GM23338 (cell line): ENCODE measurements around the gene VPS45. TPM values are rescaled to one million over a fixed set of nuclear protein-coding genes. Genes with fewer than 3 reads are reported as not detected.
"Not testable (repeated sequence)": the region's sequence is repeated elsewhere in the genome, so short reads cannot be mapped to it uniquely, and the experiment has no call there.

Experiments
- ATAC-seq: fragments of 200-7000 bp; cut with Tn5 transposase; 3 replicates; pipeline ENCODE4 v1.9.1; 2020
- DNase-seq: peaks from one replicate; pipeline ENCODE4 v3.0.0-alpha.2; 2015; ENCODE audit warnings: low spot score
- H2AFZ ChIP-seq: fragments of 200-600 bp; sonication (generic); 2 replicates; pipeline ENCODE4 v1.8.0; 2016; ENCODE audit warnings: antibody characterized with exemption, mild to moderate bottlenecking, moderate library complexity
- H3F3A ChIP-seq: fragments of 200-600 bp; sonication (generic); replicated peaks from 2 replicates; pipeline ENCODE4 v1.8.0; 2017; ENCODE audit warnings: antibody characterized with exemption, mixed run types, low read depth
- H3K27ac ChIP-seq: fragments of 200-600 bp; sonication (generic); 2 replicates; pipeline ENCODE4 v1.6.1; 2016; ENCODE audit warnings: low read depth
- H3K27me3 ChIP-seq: fragments of 200-600 bp; sonication (generic); 2 replicates; pipeline ENCODE4 v1.8.0; 2016; ENCODE audit warnings: mild to moderate bottlenecking, mixed run types, moderate library complexity; ENCODE audit not compliant: insufficient read depth
- H3K36me3 ChIP-seq: fragments of 200-600 bp; sonication (generic); 2 replicates; pipeline ENCODE4 v1.8.0; 2016; ENCODE audit warnings: mild to moderate bottlenecking; ENCODE audit not compliant: insufficient read depth
- H3K4me1 ChIP-seq: fragments of 200-600 bp; sonication (generic); 2 replicates; pipeline ENCODE4 v1.8.0; 2016; ENCODE audit warnings: mild to moderate bottlenecking, moderate library complexity; ENCODE audit not compliant: insufficient read depth
- H3K4me2 ChIP-seq: fragments of 200-600 bp; sonication (generic); 2 replicates; pipeline ENCODE4 v1.7.1; 2017; ENCODE audit warnings: mixed run types
- H3K4me3 ChIP-seq: fragments of 200-600 bp; sonication (generic); 2 replicates; pipeline ENCODE4 v1.6.1; 2016; ENCODE audit warnings: mixed run types
- H3K79me2 ChIP-seq: fragments of 200-600 bp; sonication (generic); replicated peaks from 2 replicates; pipeline ENCODE4 v1.8.0; 2017; ENCODE audit warnings: mild to moderate bottlenecking; ENCODE audit not compliant: insufficient read depth
- H3K9me2 ChIP-seq: fragments of 200-600 bp; sonication (generic); 2 replicates; pipeline ENCODE4 v1.8.0; 2017; ENCODE audit not compliant: insufficient read depth
- H4K20me1 ChIP-seq: fragments of 200-600 bp; sonication (generic); replicated peaks from 2 replicates; pipeline ENCODE4 v1.8.0; 2017; ENCODE audit warnings: mild to moderate bottlenecking; ENCODE audit not compliant: insufficient read depth
- H3K27ac Mint-ChIP-seq: 2 replicates; pipeline ENCODE4 v1.8.0; 2020; ENCODE audit warnings: inconsistent platforms, mild to moderate bottlenecking, moderate library complexity, mixed read lengths
- H3K27me3 Mint-ChIP-seq: 3 replicates; pipeline ENCODE4 v1.8.0; 2022; ENCODE audit warnings: low read depth, mild to moderate bottlenecking, moderate library complexity, mixed read lengths, inconsistent platforms; ENCODE audit not compliant: insufficient read depth, poor library complexity
- H3K36me3 Mint-ChIP-seq: 3 replicates; pipeline ENCODE4 v1.8.0; 2021; ENCODE audit warnings: low read depth, mild to moderate bottlenecking, inconsistent platforms, moderate library complexity, mixed read lengths
- H3K4me1 Mint-ChIP-seq: 3 replicates; pipeline ENCODE4 v1.8.0; 2020; ENCODE audit warnings: mild to moderate bottlenecking, inconsistent platforms, mixed read lengths
- H3K4me3 Mint-ChIP-seq: 3 replicates; pipeline ENCODE4 v1.8.0; 2021; ENCODE audit warnings: moderate library complexity, mild to moderate bottlenecking, inconsistent platforms, mixed read lengths
- H3K9me3 Mint-ChIP-seq: 3 replicates; pipeline ENCODE4 v1.8.0; 2020; ENCODE audit warnings: moderate library complexity, mild to moderate bottlenecking, inconsistent platforms, mixed read lengths
- CREB1 ChIP-seq: fragments of 250-450 bp; sonication (Bioruptor Pico); IDR thresholded peaks from 2 replicates; pipeline ENCODE4 v1.5.0; 2020; ENCODE audit warnings: low read depth, mild to moderate bottlenecking, moderate library complexity
- CTCF ChIP-seq, 2 experiments: fragments of 200-600 bp in 1 of 2; sonication (generic) in 1 of 2; conservative IDR thresholded peaks; 2 replicates each; pipeline versions ENCODE4 v1.5.1 to v1.6.1; 2016 to 2017; ENCODE audit warnings: antibody characterized with exemption in 2 of 2, low read depth in 2 of 2, mild to moderate bottlenecking in 2 of 2, moderate library complexity in 1 of 2
- ETS1 ChIP-seq: IDR thresholded peaks from 2 replicates; pipeline ENCODE4 v1.6.1; 2016; ENCODE audit warnings: antibody characterized with exemption
- EZH2phosphoT487 ChIP-seq: fragments of 200-600 bp; sonication (generic); IDR thresholded peaks from one replicate; pipeline ENCODE4 v1.8.1; 2018; ENCODE audit warnings: antibody characterized with exemption; ENCODE audit not compliant: unreplicated experiment
- JUNB ChIP-seq: IDR thresholded peaks from one replicate; pipeline ENCODE4 v1.6.1; 2016; ENCODE audit warnings: antibody characterized with exemption; ENCODE audit not compliant: unreplicated experiment
- STAT1 ChIP-seq: IDR thresholded peaks from one replicate; pipeline ENCODE4 v1.6.1; 2016; ENCODE audit warnings: antibody characterized with exemption; ENCODE audit not compliant: unreplicated experiment
- ZNF114 ChIP-seq: fragments of 250-450 bp; sonication (Bioruptor Pico); IDR thresholded peaks from 2 replicates; pipeline ENCODE4 v1.5.0; 2020; ENCODE audit warnings: mild to moderate bottlenecking, moderate library complexity
- ZNF331 ChIP-seq: fragments of 250-450 bp; sonication (Bioruptor Pico); IDR thresholded peaks from 2 replicates; pipeline ENCODE4 v1.5.0; 2020; ENCODE audit warnings: low read depth, mild to moderate bottlenecking, moderate library complexity
- ZNF462 ChIP-seq: fragments of 250-450 bp; sonication (Bioruptor Pico); IDR thresholded peaks from 2 replicates; pipeline ENCODE4 v1.5.0; 2020; ENCODE audit warnings: mild to moderate bottlenecking, moderate library complexity
- polyA plus RNA-seq: library from polyadenylated mRNA; unstranded; fragments of >200 nt; fragmentation: Nextera tagmentation; extraction: Ambion mirVana; gene quantifications from 2 replicates; pipeline ENCODE4 v1.2.1, GENCODE V29; 2016
- total RNA-seq: library from RNA; depleted of rRNA; stranded (reverse); fragments of >200 nt; shearing (Covaris generic); gene quantifications from 2 replicates; pipeline ENCODE4 v1.2.3, GENCODE V29; 2014

The VPS45 gene
- total and polyA plus RNA-seq, 2 experiments from 2014 or later, result 23.5 to 37.5 TPM

GRCh38 chr1:150055507-150055906 lies 12.1 kb upstream of the VPS45 start:
- not testable (repeated sequence) for H4K20me1 ChIP-seq, H3K4me3 ChIP-seq, H3K9me3 Mint-ChIP-seq, H3K4me1 Mint-ChIP-seq, H3K27ac Mint-ChIP-seq, H2AFZ ChIP-seq, H3K4me2 ChIP-seq, H3F3A ChIP-seq, DNase-seq, H3K27me3 ChIP-seq, H3K27ac ChIP-seq, H3K36me3 ChIP-seq, H3K27me3 Mint-ChIP-seq, H3K36me3 Mint-ChIP-seq, H3K79me2 ChIP-seq, H3K4me1 ChIP-seq, H3K4me3 Mint-ChIP-seq, H3K9me2 ChIP-seq, ATAC-seq

GRCh38 chr1:150056407-150056806 lies 11.2 kb upstream of the VPS45 start:
- no peaks in the 10 kb centered on the region for H3K79me2 ChIP-seq
- H3K4me3 ChIP-seq, result no peak overlapping the region
- H3K9me3 Mint-ChIP-seq, result no peaks in the 10 kb centered on the region
- H3K4me2 ChIP-seq, result no peak overlapping the region
- H3K27ac Mint-ChIP-seq, result no peak overlapping the region
- H2AFZ ChIP-seq, result no peak overlapping the region
- H3K27me3 Mint-ChIP-seq, result no peaks in the 10 kb centered on the region
- no peak for TF ChIP-seq JUNB
- H3F3A ChIP-seq, result no peaks in the 10 kb centered on the region
- H3K4me3 Mint-ChIP-seq, result no peak overlapping the region
- H3K36me3 ChIP-seq, result no peaks in the 10 kb centered on the region
- ATAC-seq, result no peak
- H3K4me1 ChIP-seq, result no peaks in the 10 kb centered on the region
- H3K36me3 Mint-ChIP-seq, result no peaks in the 10 kb centered on the region
- no peak overlapping the region for H3K27ac ChIP-seq
- H4K20me1 ChIP-seq, result no peaks in the 10 kb centered on the region
- H3K27me3 ChIP-seq, result no peaks in the 10 kb centered on the region
- no peaks in the 10 kb centered on the region for H3K4me1 Mint-ChIP-seq
- no peak for DNase-seq
- no peaks in the 10 kb centered on the region for H3K9me2 ChIP-seq

- no peaks in the 10 kb centered on the region for H3K27me3 Mint-ChIP-seq
- H3K27ac ChIP-seq, result no peak overlapping the region
- no peak overlapping the region for H3K4me3 ChIP-seq
- H3K36me3 ChIP-seq, result no peaks in the 10 kb centered on the region
- no peaks in the 10 kb centered on the region for H3K79me2 ChIP-seq
- H3K9me2 ChIP-seq, result no peaks in the 10 kb centered on the region
- H3K4me2 ChIP-seq, result no peak overlapping the region
- no peaks in the 10 kb centered on the region for H3K36me3 Mint-ChIP-seq
- H4K20me1 ChIP-seq, result no peaks in the 10 kb centered on the region
- H3F3A ChIP-seq, result no peaks in the 10 kb centered on the region
- H3K27ac Mint-ChIP-seq, result no peak overlapping the region
- no peak for ATAC-seq
- H3K4me1 Mint-ChIP-seq, result peaks cover 2% of the 10 kb centered on the region; the same call in 1 of the 3 replicates
- H3K4me1 ChIP-seq, result no peaks in the 10 kb centered on the region
- H3K27me3 ChIP-seq, result no peaks in the 10 kb centered on the region
- DNase-seq, result no peak
- H3K9me3 Mint-ChIP-seq, result no peaks in the 10 kb centered on the region
- no peak overlapping the region for H2AFZ ChIP-seq
- no peak overlapping the region for H3K4me3 Mint-ChIP-seq
- TF ChIP-seq ZNF331 (CRISPR knock-in tag) (no peak), ETS1 (no peak), EZH2phosphoT487 (no peak), STAT1 (no peak), CTCF (conservative IDR thresholded peaks at IDR 0.05; ENCODE audit: low read depth in 2 of 2) (no peak), CREB1 (CRISPR knock-in tag) (no peak), ZNF114 (CRISPR knock-in tag) (no peak), ZNF462 (CRISPR knock-in tag) (no peak), JUNB (no peak)
Observed at GRCh38 chr1:150060260-150060659, 7.3 kb upstream of the VPS45 start.
